HepG2 (cell line): Measurements from ENCODE around the gene CORO7. TPM values are rescaled to one million over a fixed set of nuclear protein-coding genes. Genes with fewer than 3 reads are reported as not detected.

Experiments used
- AGO1 ChIP-seq: fragments of 200-400 bp; formaldehyde crosslinking; IDR thresholded peaks from 2 replicates; pipeline ENCODE4 v1.6.1; 2017; ENCODE audit warnings: mild to moderate bottlenecking, low read depth, low read length, moderate library complexity; ENCODE audit not compliant: poor library complexity, severe bottlenecking
- BRF2 ChIP-seq: sonication (generic); formaldehyde crosslinking; IDR thresholded peaks from 2 replicates; pipeline ENCODE4 v1.8.1; 2022; ENCODE audit warnings: mild to moderate bottlenecking, missing genetic modification reagents
- CHD4 ChIP-seq: fragments of 200-600 bp; sonication (generic); IDR thresholded peaks from 2 replicates; pipeline ENCODE4 v1.7.0; 2017; ENCODE audit warnings: mild to moderate bottlenecking, low read length, borderline replicate concordance
- HMGA1 ChIP-seq: sonication (generic); formaldehyde crosslinking; conservative IDR thresholded peaks from 2 replicates; pipeline ENCODE4 v1.4.0; 2020; ENCODE audit warnings: missing genetic modification reagents
- HOXA9 ChIP-seq: sonication (generic); formaldehyde crosslinking; IDR thresholded peaks from 2 replicates; pipeline ENCODE4 v1.8.1; 2022; ENCODE audit warnings: missing genetic modification reagents, mild to moderate bottlenecking, moderate library complexity, borderline replicate concordance
- MED13 ChIP-seq: sonication (generic); formaldehyde crosslinking; IDR thresholded peaks from 2 replicates; pipeline ENCODE4 v1.5.0; 2020; ENCODE audit warnings: missing genetic modification reagents
- NFATC3 ChIP-seq: sonication (generic); formaldehyde crosslinking; IDR thresholded peaks from 2 replicates; pipeline ENCODE4 v1.5.1; 2020; ENCODE audit warnings: mild to moderate bottlenecking, missing genetic modification reagents
- NR2F1 ChIP-seq, 2 experiments: fragments of 450-650 bp in 1 of 2; formaldehyde crosslinking in 1 of 2; IDR thresholded peaks; 2 replicates each; pipeline versions ENCODE4 v1.5.0 to v1.6.1; 2016 to 2020; ENCODE audit warnings: mild to moderate bottlenecking in 1 of 2, missing compliant biosample characterization in 1 of 2, missing genetic modification reagents in 1 of 2, moderate library complexity in 1 of 2
- POLR2A ChIP-seq, 2 experiments: IDR thresholded peaks; 2 replicates each; pipeline ENCODE4 v1.6.1; 2011; ENCODE audit warnings: low read depth in 2 of 2, low read length in 2 of 2, mild to moderate bottlenecking in 1 of 2, moderate library complexity in 1 of 2; ENCODE audit not compliant: insufficient read depth in 1 of 2
- POLR2G ChIP-seq: fragments of 200-400 bp; formaldehyde crosslinking; IDR thresholded peaks from 2 replicates; pipeline ENCODE4 v1.6.1; 2018; ENCODE audit warnings: mild to moderate bottlenecking, low read depth, low read length, moderate library complexity
- REPIN1 ChIP-seq: sonication (generic); formaldehyde crosslinking; IDR thresholded peaks from 2 replicates; pipeline ENCODE4 v1.8.0; 2022; ENCODE audit warnings: missing genetic modification reagents, low read depth, mild to moderate bottlenecking, borderline replicate concordance
- SP5 ChIP-seq: IDR thresholded peaks from 2 replicates; pipeline ENCODE4 v1.6.1; 2016; ENCODE audit warnings: low read depth, borderline replicate concordance
- ZNF619 ChIP-seq: sonication (generic); formaldehyde crosslinking; IDR thresholded peaks from 2 replicates; pipeline ENCODE4 v1.4.0; 2020; ENCODE audit warnings: mild to moderate bottlenecking, missing genetic modification reagents
- ZNF790 ChIP-seq: sonication (generic); formaldehyde crosslinking; IDR thresholded peaks from 2 replicates; pipeline ENCODE4 v1.8.0; 2022; ENCODE audit warnings: missing genetic modification reagents, mild to moderate bottlenecking, borderline replicate concordance
- polyA plus RNA-seq, 8 experiments: library from polyadenylated mRNA; depleted of rRNA in 3 of 8; stranded (reverse) in 7 of 8; unstranded in 1 of 8; fragments of >200 nt; fragmentation: Illumina TruSeq in 4 of 8; extraction: Trizol in 4 of 8; gene quantifications; 2 replicates each; pipeline versions ENCODE4 v1.2.1 to v1.2.3, GENCODE V29; 2011 to 2016; ENCODE audit warnings: low read depth in 4 of 8, missing spikeins in 1 of 8, mixed read lengths in 1 of 8; ENCODE audit not compliant: insufficient read depth in 1 of 8
- total RNA-seq, 5 experiments: library from RNA; depleted of rRNA; stranded (reverse); fragments of >200 nt; fragmentation: Illumina TruSeq; extraction: Trizol; gene quantifications; 2 replicates each; pipeline ENCODE4 v1.2.3, GENCODE V29; 2016; ENCODE audit warnings: low read depth in 1 of 5

CORO7 gene
- total and polyA plus RNA-seq, 2 of the 13 experiments (the other 11 are each of a cell fraction or from before 2014, with no cell fraction given), result 9.9 to 14.3 TPM

GRCh38 chr16:4337540-4338088 lies 78.8 kb downstream of the CORO7 start (continued):
- TF ChIP-seq AGO1, result peak; percentile 38
- no peak for TF ChIP-seq HOXA9 (CRISPR knock-in tag)
- TF ChIP-seq BRF2 (CRISPR knock-in tag), result no peak
- no peak for TF ChIP-seq ZNF790 (CRISPR knock-in tag)
- TF ChIP-seq HMGA1 (CRISPR knock-in tag), result no peak
- TF ChIP-seq CHD4, result no peak
- TF ChIP-seq ZNF619 (CRISPR knock-in tag), result no peak
- no peak for TF ChIP-seq REPIN1 (CRISPR knock-in tag)
- TF ChIP-seq SP5 (CRISPR knock-in tag), result no peak
- no peak for TF ChIP-seq NFATC3 (CRISPR knock-in tag)
- TF ChIP-seq NR2F1 (CRISPR knock-in tag; IDR thresholded peaks at IDR 0.05), result no peak
- TF ChIP-seq POLR2A (IDR thresholded peaks at IDR 0.05; ENCODE audit: insufficient read depth in 1 of 2, low read depth in 2 of 2, low read length in 2 of 2), result 0 out of 4 replicates have a peak, but pooled peaks of 1 of the 2 experiments have one; percentile 10
- 0 out of 2 replicates have a peak, but pooled peaks have one; percentile 9 for TF ChIP-seq POLR2G
- no peak for TF ChIP-seq MED13 (CRISPR knock-in tag)
